GM23248 (cell line): Measurements from ENCODE around the gene RBM5.

ENCODE experiments used
- EZH2 ChIP-seq: fragments of 200-600 bp; sonication (generic); IDR thresholded peaks from 2 replicates; pipeline ENCODE4 v1.6.1; 2018; ENCODE audit warnings: antibody characterized with exemption, mild to moderate bottlenecking; ENCODE audit not compliant: insufficient read depth, poor library complexity, severe bottlenecking
- EZH2phosphoT487 ChIP-seq: fragments of 200-600 bp; sonication (generic); IDR thresholded peaks from 2 replicates; pipeline ENCODE4 v1.6.1; 2018; ENCODE audit warnings: antibody characterized with exemption, moderate library complexity, mild to moderate bottlenecking, low read depth; ENCODE audit not compliant: insufficient read depth

GRCh38 chr3:50155491-50155878 is 66.8 kb downstream of the RBM5 start:
- TF ChIP-seq EZH2phosphoT487 (no peak), EZH2 (no peak)
